Measurements from ENCODE around the gene BCL2L13. TPM values are rescaled to one million over a fixed set of nuclear protein-coding genes. Genes with fewer than 3 reads are reported as not detected.

The BCL2L13 gene
- total and polyA plus RNA-seq, 8 donors, result 30.5 to 38.9 (median 34.6) TPM

GRCh38 chr22:17774206-17774925, 135.8 kb downstream of the BCL2L13 start, which contains the start of gene BID:
TSS of gene BID (minus strand) at chr22:17774469. CDS start at chr22:17750116, 24,353 bp downstream.
- Histone ChIP-seq H3K36me3 (no peaks in the 10 kb centered on the region), H3K9me3 (no peaks in the 10 kb centered on the region), H3K4me1 (peaks cover 7 to 88% of the 10 kb centered on the region in 2 donors), H3K4me3 (peak within 1 kb of the TSS; percentile 64 to 86), H3K27me3 (no peaks in the 10 kb centered on the region), H3K27ac (peak within 1 kb of the TSS; percentile 48 to 97)
- no peak for TF ChIP-seq CTCF (IDR thresholded peaks at IDR 0.05)
- intact Hi-C loops (cut with DNase I), result loop anchor here in 1 of 2 donors (10.0 kb wide), 1 partner anchor 130 kb away; no protein-coding TSS in a partner anchor
- peak; percentile 53 for ATAC-seq
- DNase-seq, result peak in 2 of 4 donors; percentile 69 to 96

- intact Hi-C loops (cut with DNase I), result loop anchor here in 1 of 2 donors (10.0 kb wide), 1 partner anchor 130 kb away; no protein-coding TSS in a partner anchor
- DNase-seq (no peak), ATAC-seq (no peak)
- H3K4me3 ChIP-seq, result peak overlapping the region in 1 of 2 donors; percentile 86
- no peaks in the 10 kb centered on the region for H3K36me3 ChIP-seq
- H3K9me3 ChIP-seq, result no peaks in the 10 kb centered on the region
- TF ChIP-seq CTCF (IDR thresholded peaks at IDR 0.05), result no peak
- H3K4me1 ChIP-seq, result peaks cover 7 to 88% of the 10 kb centered on the region in 2 donors
- H3K27ac ChIP-seq, result peak overlapping the region in 1 of 2 donors; percentile 97
- no peaks in the 10 kb centered on the region for H3K27me3 ChIP-seq
Measured at GRCh38 chr22:17774926-17775685, 136.5 kb downstream of the BCL2L13 start.

- TF ChIP-seq CTCF (IDR thresholded peaks at IDR 0.05), result no peak
- no peaks in the 10 kb centered on the region for H3K9me3 ChIP-seq
- H3K4me1 ChIP-seq, result peaks cover 7 to 88% of the 10 kb centered on the region in 2 donors
- no peaks in the 10 kb centered on the region for H3K36me3 ChIP-seq
- DNase-seq, result no peak
- intact Hi-C loops (cut with DNase I), result loop anchor here in 1 of 2 donors (10.0 kb wide), 1 partner anchor 131 kb away; no protein-coding TSS in a partner anchor
- no peak overlapping the region for H3K4me3 ChIP-seq
- peak overlapping the region in 1 of 2 donors; percentile 97 for H3K27ac ChIP-seq
- no peak for ATAC-seq
- no peaks in the 10 kb centered on the region for H3K27me3 ChIP-seq
Measured at GRCh38 chr22:17775781-17776465, 137.4 kb downstream of the BCL2L13 start.

GRCh38 chr22:17777005-17777716, 138.6 kb downstream of the BCL2L13 start:
- Histone ChIP-seq H3K9me3 (no peaks in the 10 kb centered on the region), H3K4me1 (peaks cover 17 to 88% of the 10 kb centered on the region in 2 donors), H3K27me3 (no peaks in the 10 kb centered on the region), H3K4me3 (peak overlapping the region in 1 of 2 donors; percentile 44), H3K36me3 (no peaks in the 10 kb centered on the region), H3K27ac (peak overlapping the region; percentile 81 to 97)
- no peak for TF ChIP-seq CTCF (IDR thresholded peaks at IDR 0.05)
- ATAC-seq (no peak), DNase-seq (peak in 1 of 4 donors; percentile 75)
- intact Hi-C loops (cut with DNase I), result loop anchor here in 1 of 2 donors (10.0 kb wide), 1 partner anchor 132 kb away; no protein-coding TSS in a partner anchor
